CD4-positive, alpha-beta T cell treated with Interleukin-17A for 4 hours (primary cell): ENCODE measurements around the gene FFAR3.

Experiments used
- DNase-seq: peaks from one replicate; pipeline ENCODE4 v3.0.0-alpha.2; 2020; ENCODE audit warnings: mixed read lengths

Gene FFAR3

GRCh38 chr19:35404879-35405622, 46.8 kb downstream of the FFAR3 start:
- DNase-seq = no peak

GRCh38 chr19:35407619-35408018, 49.4 kb downstream of the FFAR3 start:
- DNase-seq = no peak

GRCh38 chr19:35408284-35409171, 50.3 kb downstream of the FFAR3 start:
- DNase-seq = no peak

GRCh38 chr19:35409191-35409590, 50.9 kb downstream of the FFAR3 start:
- DNase-seq = no peak
